Osteoblast (primary cell): Measurements from ENCODE around the gene WDFY1. TPM values are rescaled to one million over a fixed set of nuclear protein-coding genes. Genes with fewer than 3 reads are reported as not detected.

Experiments
- DNase-seq: peaks from one replicate; pipeline ENCODE4 v3.0.0; 2011; ENCODE audit warnings: low spot score, mixed read lengths; ENCODE audit not compliant: insufficient read length; ENCODE audit errors: missing footprints
- H2AFZ ChIP-seq: 2 replicates; pipeline ENCODE4 v1.6.0; 2011; ENCODE audit warnings: mild to moderate bottlenecking, low read length
- H3K27ac ChIP-seq: 2 replicates; pipeline ENCODE4 v1.5.1; 2011; ENCODE audit warnings: mild to moderate bottlenecking, low read depth, low read length, moderate library complexity
- H3K27me3 ChIP-seq: 2 replicates; pipeline ENCODE4 v1.6.0; 2012; ENCODE audit warnings: mild to moderate bottlenecking, control low read depth, inconsistent platforms, low read length, moderate library complexity; ENCODE audit not compliant: insufficient read depth
- H3K36me3 ChIP-seq: 2 replicates; pipeline ENCODE4 v1.5.1; 2011; ENCODE audit warnings: mild to moderate bottlenecking, low read length, control low read depth, moderate library complexity; ENCODE audit not compliant: insufficient read depth
- H3K4me1 ChIP-seq: 2 replicates; pipeline ENCODE4 v1.5.1; 2011; ENCODE audit warnings: mild to moderate bottlenecking, low read length, control low read depth, moderate library complexity; ENCODE audit not compliant: insufficient read depth
- H3K4me2 ChIP-seq: 2 replicates; pipeline ENCODE4 v1.6.0; 2011; ENCODE audit warnings: mild to moderate bottlenecking, low read length; ENCODE audit not compliant: insufficient read depth
- H3K4me3 ChIP-seq: fragments of 200-600 bp; sonication (generic); 3 replicates; pipeline ENCODE4 v1.5.1; 2012; ENCODE audit warnings: mild to moderate bottlenecking, low read length, inconsistent platforms; ENCODE audit not compliant: insufficient read depth
- H3K79me2 ChIP-seq: 2 replicates; pipeline ENCODE4 v1.6.0; 2012; ENCODE audit warnings: mild to moderate bottlenecking, low read length, control low read depth, inconsistent platforms; ENCODE audit not compliant: insufficient read depth
- H3K9me3 ChIP-seq: 2 replicates; pipeline ENCODE4 v1.5.1; 2011; ENCODE audit warnings: low read depth, low read length, control low read depth
- H4K20me1 ChIP-seq: 2 replicates; pipeline ENCODE4 v1.6.0; 2012; ENCODE audit warnings: mild to moderate bottlenecking, low read length, control low read depth; ENCODE audit not compliant: insufficient read depth
- total RNA-seq: library from RNA; depleted of rRNA; stranded (reverse); fragments of >200 nt; gene quantifications from 2 replicates; pipeline ENCODE4 v1.2.3, GENCODE V29; 2012
- TF ChIP-seq, protein P1 (sequence below): IDR thresholded peaks from 2 replicates; pipeline ENCODE4 v1.5.1; 2011; ENCODE audit warnings: mild to moderate bottlenecking, low read depth, low read length, moderate library complexity; ENCODE audit errors: extremely low read depth

WDFY1 gene
- total RNA-seq, 1 donor: 74.6 TPM

DNA sequence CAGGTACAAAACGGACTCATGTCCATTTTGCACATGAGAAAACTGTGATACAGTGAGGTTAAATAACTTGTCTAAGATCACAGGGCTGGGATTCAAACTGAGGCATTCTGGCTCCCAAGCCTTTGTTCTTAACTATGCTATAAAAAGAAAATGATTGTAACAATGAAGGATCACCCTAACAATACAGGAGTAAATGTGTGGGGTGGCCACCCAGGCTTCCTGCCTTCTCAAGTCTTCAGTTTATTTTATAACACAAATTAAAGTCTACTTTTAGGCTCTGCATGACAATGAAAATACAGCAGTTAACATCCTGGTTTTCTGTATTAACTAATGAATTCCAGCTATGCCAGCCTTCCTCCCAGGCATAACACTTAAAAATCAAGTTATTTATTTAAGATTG, 7.6 kb downstream of the WDFY1 start:
- Histone ChIP-seq H4K20me1 (peaks cover 49% of the 10 kb centered on the region), H3K4me2 (no peak overlapping the region), H3K9me3 (no peaks in the 10 kb centered on the region), H2AFZ (no peak overlapping the region), H3K27me3 (no peaks in the 10 kb centered on the region), H3K4me1 (peaks cover 40% of the 10 kb centered on the region), H3K27ac (no peak overlapping the region), H3K4me3 (no peak overlapping the region), H3K79me2 (peaks cover 89% of the 10 kb centered on the region), H3K36me3 (no peaks in the 10 kb centered on the region)
- no peak for DNase-seq
- TF ChIP-seq, protein P1, sequence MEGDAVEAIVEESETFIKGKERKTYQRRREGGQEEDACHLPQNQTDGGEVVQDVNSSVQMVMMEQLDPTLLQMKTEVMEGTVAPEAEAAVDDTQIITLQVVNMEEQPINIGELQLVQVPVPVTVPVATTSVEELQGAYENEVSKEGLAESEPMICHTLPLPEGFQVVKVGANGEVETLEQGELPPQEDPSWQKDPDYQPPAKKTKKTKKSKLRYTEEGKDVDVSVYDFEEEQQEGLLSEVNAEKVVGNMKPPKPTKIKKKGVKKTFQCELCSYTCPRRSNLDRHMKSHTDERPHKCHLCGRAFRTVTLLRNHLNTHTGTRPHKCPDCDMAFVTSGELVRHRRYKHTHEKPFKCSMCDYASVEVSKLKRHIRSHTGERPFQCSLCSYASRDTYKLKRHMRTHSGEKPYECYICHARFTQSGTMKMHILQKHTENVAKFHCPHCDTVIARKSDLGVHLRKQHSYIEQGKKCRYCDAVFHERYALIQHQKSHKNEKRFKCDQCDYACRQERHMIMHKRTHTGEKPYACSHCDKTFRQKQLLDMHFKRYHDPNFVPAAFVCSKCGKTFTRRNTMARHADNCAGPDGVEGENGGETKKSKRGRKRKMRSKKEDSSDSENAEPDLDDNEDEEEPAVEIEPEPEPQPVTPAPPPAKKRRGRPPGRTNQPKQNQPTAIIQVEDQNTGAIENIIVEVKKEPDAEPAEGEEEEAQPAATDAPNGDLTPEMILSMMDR: no peak

DNA sequence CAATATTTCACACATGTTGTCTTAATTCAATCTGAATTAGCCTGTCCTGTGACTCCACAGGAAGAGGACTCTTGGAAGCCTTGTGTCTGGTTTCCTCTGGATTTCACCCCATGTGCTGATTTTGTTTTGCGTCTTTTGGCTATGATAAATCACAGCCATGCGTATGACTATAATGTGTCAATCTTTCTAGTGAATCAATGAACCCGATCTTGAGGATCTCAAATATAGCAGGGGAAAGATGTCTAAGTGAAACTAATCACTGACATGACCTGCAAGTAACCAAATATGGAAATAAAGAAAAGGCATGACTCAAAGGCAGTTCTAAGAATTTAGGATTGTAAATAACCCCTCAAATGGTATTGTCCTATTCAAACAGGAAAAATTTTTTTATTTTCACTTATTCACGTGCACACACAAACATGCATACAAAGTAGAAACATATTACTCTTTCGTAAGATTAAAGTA, 8.2 kb downstream of the WDFY1 start:
- H3K4me2 ChIP-seq: peak overlapping the region; percentile 5

DNA sequence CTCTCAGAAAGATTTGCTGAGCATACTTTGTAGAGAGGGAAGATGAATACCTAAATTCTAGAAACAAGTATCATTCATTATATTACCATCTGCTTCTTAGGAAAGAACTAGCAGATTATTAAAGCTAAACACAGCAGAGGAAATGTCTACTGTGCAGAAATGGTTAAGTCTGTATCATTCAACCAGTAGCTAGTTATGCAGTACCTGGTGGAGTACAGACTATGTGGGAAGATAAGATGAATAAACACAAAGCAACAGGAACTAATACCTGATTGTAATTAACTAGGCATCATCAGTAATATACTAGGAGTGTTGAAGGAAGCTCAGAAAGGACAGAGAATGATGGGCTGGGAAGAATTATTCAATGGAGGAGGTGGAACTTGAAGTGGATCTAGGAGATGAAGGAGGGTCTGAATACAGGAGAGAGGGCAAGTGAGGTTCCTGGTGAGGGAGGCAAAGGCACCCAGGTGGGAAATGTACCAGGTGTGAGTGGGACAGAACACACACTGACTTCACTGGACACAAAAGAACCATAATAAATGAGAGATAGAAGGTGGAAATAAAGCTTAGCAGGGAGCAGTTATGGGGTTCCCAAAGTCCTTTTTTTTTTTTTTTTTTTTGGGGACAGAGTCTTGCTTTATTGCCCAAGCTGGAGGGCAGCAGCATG, 9.5 kb downstream of the WDFY1 start:
- Histone ChIP-seq H3K27me3 (no peaks in the 10 kb centered on the region), H3K36me3 (no peaks in the 10 kb centered on the region), H3K79me2 (peaks cover 99% of the 10 kb centered on the region), H3K9me3 (no peaks in the 10 kb centered on the region), H2AFZ (no peak overlapping the region), H3K4me2 (no peak overlapping the region), H3K4me1 (peaks cover 38% of the 10 kb centered on the region), H4K20me1 (peaks cover 47% of the 10 kb centered on the region), H3K27ac (no peak overlapping the region), H3K4me3 (no peak overlapping the region)
- DNase-seq: no peak
- TF ChIP-seq, protein P1: no peak

More for the DNA sequence above, 8.2 kb downstream of the WDFY1 start:
- peaks cover 94% of the 10 kb centered on the region for H3K79me2 ChIP-seq
- H3K4me3 ChIP-seq: no peak overlapping the region
- H4K20me1 ChIP-seq: peaks cover 51% of the 10 kb centered on the region
- H3K27ac ChIP-seq: no peak overlapping the region
- H3K9me3 ChIP-seq: no peaks in the 10 kb centered on the region
- H3K36me3 ChIP-seq: no peaks in the 10 kb centered on the region
- TF ChIP-seq, protein P1: no peak
- H3K4me1 ChIP-seq: peaks cover 40% of the 10 kb centered on the region
- DNase-seq: no peak
- H2AFZ ChIP-seq: no peak overlapping the region
- H3K27me3 ChIP-seq: no peaks in the 10 kb centered on the region

DNA sequence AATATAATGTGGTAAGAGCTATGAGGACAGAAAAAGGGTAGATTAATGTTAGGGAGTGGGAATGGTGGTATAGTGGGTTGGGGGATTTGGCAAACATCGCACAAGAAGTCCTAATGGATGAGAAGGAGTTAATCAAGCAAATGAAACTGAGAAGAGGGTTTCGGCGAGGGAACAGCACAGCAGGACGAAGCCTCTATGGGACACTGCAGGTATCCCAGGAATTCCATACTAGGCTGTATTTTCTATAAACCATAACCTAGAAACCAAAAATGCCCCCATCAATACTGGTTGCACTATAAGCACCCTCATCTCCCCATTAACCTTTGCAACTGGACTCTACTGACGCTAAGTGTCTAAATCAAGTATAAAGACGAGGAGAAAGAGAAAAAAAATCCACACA, 10.3 kb downstream of the WDFY1 start:
- Histone ChIP-seq H2AFZ (no peak overlapping the region), H3K79me2 (peaks cover 99% of the 10 kb centered on the region), H3K36me3 (no peaks in the 10 kb centered on the region), H3K9me3 (no peaks in the 10 kb centered on the region), H3K4me2 (no peak overlapping the region), H3K4me3 (no peak overlapping the region), H3K27me3 (no peaks in the 10 kb centered on the region), H3K4me1 (peaks cover 41% of the 10 kb centered on the region), H3K27ac (no peak overlapping the region), H4K20me1 (peaks cover 49% of the 10 kb centered on the region)
- TF ChIP-seq, protein P1: no peak
- no peak for DNase-seq
